ENCODE results near the gene CA6. TPM values are rescaled to one million over a fixed set of nuclear protein-coding genes. Genes with fewer than 3 reads are reported as not detected.
"Not testable (repeated sequence)": the region's sequence is repeated elsewhere in the genome, so short reads cannot be mapped to it uniquely, and the experiment has no call there.

CA6 gene
- 1 to 10 TPM; 6.3 to 6.4 TPM for total RNA-seq

GRCh38 chr1:8945568-8945967, at the start of gene CA6:
TSS of gene CA6 (plus strand) at chr1:8945868. CDS start at chr1:8945887, 19 bp downstream.
- no peaks in the 10 kb centered on the region for H3K9me3 Mint-ChIP-seq (ENCODE audit: insufficient read depth)
- ChIA-PET POLR2A (interaction anchor here (2.0 to 16.3 kb wide), 5 partner anchors 8 to 67 kb away, joined by 7 to 410 read pairs (median 24); partner anchors contain the start of gene ENO1), CTCF (interaction anchor here (1.3 to 14.0 kb wide), 7 partner anchors 14 to 59 kb away, joined by 3 to 118 read pairs (median 9); no protein-coding TSS in a partner anchor)
- H3K27ac Mint-ChIP-seq = peak within 1 kb of the TSS; percentile 97
- ATAC-seq (no peak), DNase-seq (no peak)
- peaks cover 95% of the 10 kb centered on the region for H3K4me1 Mint-ChIP-seq (ENCODE audit: low read depth)
- H3K4me3 Mint-ChIP-seq = peak within 1 kb of the TSS; percentile 65
- H3K27me3 Mint-ChIP-seq (ENCODE audit: low read depth) = no peaks in the 10 kb centered on the region
- peaks cover 63% of the 10 kb centered on the region for H3K36me3 Mint-ChIP-seq (ENCODE audit: low read depth)

- Mint-ChIP-seq H3K36me3 (ENCODE audit: low read depth) (peaks cover 28% of the 10 kb centered on the region), H3K4me1 (ENCODE audit: low read depth) (peaks cover 38% of the 10 kb centered on the region)
- H3K9me3 Mint-ChIP-seq (ENCODE audit: insufficient read depth); CTCF ChIA-PET; ATAC-seq; H3K27me3 Mint-ChIP-seq (ENCODE audit: low read depth); DNase-seq; H3K4me3 Mint-ChIP-seq; H3K27ac Mint-ChIP-seq: not testable (repeated sequence)
- POLR2A ChIA-PET = interaction anchor here (1.2 kb wide), 1 partner anchor 10 kb away, joined by 3 read pairs; no protein-coding TSS in a partner anchor
Measured at GRCh38 chr1:8896775-8897174, 48.9 kb upstream of the CA6 start.

GRCh38 chr1:8897505-8897904, 48.2 kb upstream of the CA6 start:
- DNase-seq; ATAC-seq; H3K27me3 Mint-ChIP-seq (ENCODE audit: low read depth); H3K9me3 Mint-ChIP-seq (ENCODE audit: insufficient read depth); H3K4me3 Mint-ChIP-seq; H3K27ac Mint-ChIP-seq: not testable (repeated sequence)
- ChIA-PET POLR2A (interaction anchor here (7.6 kb wide), 1 partner anchor 19 kb away, joined by 66 read pairs; the partner anchor contains the start of gene ENO1), CTCF (interaction anchor here (2.1 kb wide), 1 partner anchor 107 kb away, joined by 12 read pairs; no protein-coding TSS in a partner anchor)
- Mint-ChIP-seq H3K36me3 (ENCODE audit: low read depth) (peaks cover 33% of the 10 kb centered on the region), H3K4me1 (ENCODE audit: low read depth) (peaks cover 42% of the 10 kb centered on the region)

- H3K27ac Mint-ChIP-seq = peak overlapping the region; percentile 82
- ChIA-PET POLR2A (interaction anchor here (0.6 to 7.6 kb wide), 3 partner anchors 20 to 33 kb away, joined by 3 to 66 read pairs (median 3); partner anchors contain the start of gene ENO1), CTCF (interaction anchor here (2.0 to 2.1 kb wide), 2 partner anchors 39 to 106 kb away, joined by 6 to 12 read pairs; no protein-coding TSS in a partner anchor)
- H3K36me3 Mint-ChIP-seq (ENCODE audit: low read depth) = peaks cover 40% of the 10 kb centered on the region
- H3K9me3 Mint-ChIP-seq (ENCODE audit: insufficient read depth); H3K27me3 Mint-ChIP-seq (ENCODE audit: low read depth); H3K4me3 Mint-ChIP-seq; ATAC-seq; DNase-seq: not testable (repeated sequence)
- H3K4me1 Mint-ChIP-seq (ENCODE audit: low read depth) = peaks cover 48% of the 10 kb centered on the region
Measured at GRCh38 chr1:8898418-8898817, 47.2 kb upstream of the CA6 start.

GRCh38 chr1:8899046-8899445, 46.6 kb upstream of the CA6 start:
- no peak for ATAC-seq
- peaks cover 42% of the 10 kb centered on the region for H3K36me3 Mint-ChIP-seq (ENCODE audit: low read depth)
- no peak for DNase-seq
- CTCF ChIA-PET = interaction anchor here (0.7 to 2.1 kb wide), 3 partner anchors 19 to 106 kb away, joined by 3 to 12 read pairs (median 6); no protein-coding TSS in a partner anchor
- no peaks in the 10 kb centered on the region for H3K27me3 Mint-ChIP-seq (ENCODE audit: low read depth)
- no peak overlapping the region for H3K4me3 Mint-ChIP-seq
- POLR2A ChIA-PET = interaction anchor here (1.1 to 7.6 kb wide), 2 partner anchors 20 to 27 kb away, joined by 3 to 66 read pairs; partner anchors contain the start of gene ENO1
- peaks cover 52% of the 10 kb centered on the region for H3K4me1 Mint-ChIP-seq (ENCODE audit: low read depth)
- H3K9me3 Mint-ChIP-seq (ENCODE audit: insufficient read depth) = peaks cover 6% of the 10 kb centered on the region
- peak overlapping the region; percentile 96 for H3K27ac Mint-ChIP-seq

- Mint-ChIP-seq H3K27ac (peak overlapping the region; percentile 96), H3K4me1 (ENCODE audit: low read depth) (peaks cover 55% of the 10 kb centered on the region), H3K36me3 (ENCODE audit: low read depth) (peaks cover 51% of the 10 kb centered on the region)
- ATAC-seq; H3K9me3 Mint-ChIP-seq (ENCODE audit: insufficient read depth); H3K4me3 Mint-ChIP-seq; DNase-seq; H3K27me3 Mint-ChIP-seq (ENCODE audit: low read depth): not testable (repeated sequence)
- POLR2A ChIA-PET = interaction anchor here (7.6 kb wide), 1 partner anchor 22 kb away, joined by 66 read pairs; the partner anchor contains the start of gene ENO1
- CTCF ChIA-PET = interaction anchor here (0.7 to 4.0 kb wide), 3 partner anchors 15 to 104 kb away, joined by 3 to 25 read pairs (median 4); no protein-coding TSS in a partner anchor
Measured at GRCh38 chr1:8900684-8901083, 45.0 kb upstream of the CA6 start.

GRCh38 chr1:8902765-8903164, 42.9 kb upstream of the CA6 start:
- DNase-seq = no peak
- H3K27ac Mint-ChIP-seq = peak overlapping the region; percentile 37
- H3K36me3 Mint-ChIP-seq (ENCODE audit: low read depth) = peaks cover 63% of the 10 kb centered on the region
- ChIA-PET CTCF (interaction anchor here (1.5 to 4.0 kb wide), 2 partner anchors 15 to 102 kb away, joined by 7 to 25 read pairs; no protein-coding TSS in a partner anchor), POLR2A (interaction anchor here (7.6 kb wide), 1 partner anchor 24 kb away, joined by 66 read pairs; the partner anchor contains the start of gene ENO1)
- H3K4me1 Mint-ChIP-seq (ENCODE audit: low read depth) = peaks cover 66% of the 10 kb centered on the region
- H3K27me3 Mint-ChIP-seq (ENCODE audit: low read depth) = no peaks in the 10 kb centered on the region
- no peak for ATAC-seq
- H3K4me3 Mint-ChIP-seq = no peak overlapping the region
- H3K9me3 Mint-ChIP-seq (ENCODE audit: insufficient read depth) = peaks cover 6% of the 10 kb centered on the region

- no peak for ATAC-seq
- peaks cover 65% of the 10 kb centered on the region for H3K36me3 Mint-ChIP-seq (ENCODE audit: low read depth)
- POLR2A ChIA-PET = interaction anchor here (7.6 kb wide), 1 partner anchor 25 kb away, joined by 66 read pairs; the partner anchor contains the start of gene ENO1
- H3K9me3 Mint-ChIP-seq (ENCODE audit: insufficient read depth) = peaks cover 6% of the 10 kb centered on the region
- DNase-seq = peak; percentile 46
- H3K27ac Mint-ChIP-seq = peak overlapping the region; percentile 4
- peaks cover 68% of the 10 kb centered on the region for H3K4me1 Mint-ChIP-seq (ENCODE audit: low read depth)
- CTCF ChIA-PET = interaction anchor here (0.7 to 4.0 kb wide), 3 partner anchors 15 to 101 kb away, joined by 3 to 25 read pairs (median 7); no protein-coding TSS in a partner anchor
- H3K4me3 Mint-ChIP-seq = no peak overlapping the region
- no peaks in the 10 kb centered on the region for H3K27me3 Mint-ChIP-seq (ENCODE audit: low read depth)
Measured at GRCh38 chr1:8903410-8903809, 42.3 kb upstream of the CA6 start.

GRCh38 chr1:8903908-8904650, 41.6 kb upstream of the CA6 start:
- ATAC-seq (no peak), DNase-seq (no peak)
- ChIA-PET CTCF (interaction anchor here (0.7 to 2.3 kb wide), 3 partner anchors 14 to 101 kb away, joined by 3 to 13 read pairs (median 7); no protein-coding TSS in a partner anchor), POLR2A (interaction anchor here (7.6 kb wide), 1 partner anchor 25 kb away, joined by 66 read pairs; the partner anchor contains the start of gene ENO1)
- Mint-ChIP-seq H3K27me3 (ENCODE audit: low read depth) (no peaks in the 10 kb centered on the region), H3K27ac (peak overlapping the region; percentile 4), H3K4me1 (ENCODE audit: low read depth) (peaks cover 63% of the 10 kb centered on the region), H3K36me3 (ENCODE audit: low read depth) (peaks cover 62% of the 10 kb centered on the region), H3K9me3 (ENCODE audit: insufficient read depth) (peaks cover 3% of the 10 kb centered on the region), H3K4me3 (no peak overlapping the region)

GRCh38 chr1:8905582-8906191, 40.0 kb upstream of the CA6 start:
- H3K27ac Mint-ChIP-seq = peak overlapping the region; percentile 4
- no peak for DNase-seq
- H3K9me3 Mint-ChIP-seq (ENCODE audit: insufficient read depth) = no peaks in the 10 kb centered on the region
- H3K4me1 Mint-ChIP-seq (ENCODE audit: low read depth) = peaks cover 53% of the 10 kb centered on the region
- ChIA-PET CTCF (interaction anchor here (2.3 kb wide), 1 partner anchor 99 kb away, joined by 13 read pairs; no protein-coding TSS in a partner anchor), POLR2A (interaction anchor here (0.6 to 3.9 kb wide), 2 partner anchors 27 to 82 kb away, joined by 3 to 17 read pairs; partner anchors contain the start of gene ENO1)
- no peaks in the 10 kb centered on the region for H3K27me3 Mint-ChIP-seq (ENCODE audit: low read depth)
- H3K4me3 Mint-ChIP-seq = no peak overlapping the region
- peaks cover 65% of the 10 kb centered on the region for H3K36me3 Mint-ChIP-seq (ENCODE audit: low read depth)
- no peak for ATAC-seq
